AG09319 (cell line): Measurements from ENCODE around the gene ALG1.

Experiments
- DNase-seq: peaks from one replicate; pipeline ENCODE4 v3.0.0-alpha.2; 2010; ENCODE audit warnings: low read depth; ENCODE audit errors: extremely low read depth
- CTCF ChIP-seq: IDR thresholded peaks from 2 replicates; pipeline ENCODE4 v1.5.1; 2011; ENCODE audit warnings: low read depth, mild to moderate bottlenecking, inconsistent platforms, low read length, moderate library complexity

The ALG1 gene

GRCh38 chr16:5045499-5046115 is 26.0 kb upstream of the ALG1 start:
- TF ChIP-seq CTCF = no peak
- no peak for DNase-seq

GRCh38 chr16:5046914-5047313 is 24.7 kb upstream of the ALG1 start:
- TF ChIP-seq CTCF = no peak
- DNase-seq = no peak

GRCh38 chr16:5054876-5055865 is 16.5 kb upstream of the ALG1 start:
- no peak for TF ChIP-seq CTCF
- no peak for DNase-seq

GRCh38 chr16:5056352-5056751 is 15.3 kb upstream of the ALG1 start:
- DNase-seq = no peak
- peak; percentile 35 for TF ChIP-seq CTCF

- no peak for TF ChIP-seq CTCF
- no peak for DNase-seq
Measured at GRCh38 chr16:5058476-5058875, 13.2 kb upstream of the ALG1 start.

- no peak for DNase-seq
- TF ChIP-seq CTCF = no peak
Measured at GRCh38 chr16:5059386-5060072, 12.1 kb upstream of the ALG1 start.
